BLaER1 (cell line): Measurements from ENCODE around the gene VWDE.
"Not testable (repeated sequence)": the region's sequence is repeated elsewhere in the genome, so short reads cannot be mapped to it uniquely, and the experiment has no call there.

Experiments used
- H3K27ac ChIP-seq: shearing (Covaris generic); formaldehyde crosslinking; 2 replicates; pipeline ENCODE4 v1.8.1; 2022
- H3K27me3 ChIP-seq: shearing (Covaris generic); formaldehyde crosslinking; 2 replicates; pipeline ENCODE4 v1.8.1; 2022
- H3K36me3 ChIP-seq: shearing (Covaris generic); formaldehyde crosslinking; 2 replicates; pipeline ENCODE4 v1.8.1; 2022
- H3K4me1 ChIP-seq: shearing (Covaris generic); formaldehyde crosslinking; 2 replicates; pipeline ENCODE4 v1.8.1; 2022
- H3K4me2 ChIP-seq: shearing (Covaris generic); formaldehyde crosslinking; 2 replicates; pipeline ENCODE4 v1.8.1; 2022
- H3K4me3 ChIP-seq: shearing (Covaris generic); formaldehyde crosslinking; 2 replicates; pipeline ENCODE4 v1.8.1; 2022
- H3K9ac ChIP-seq: shearing (Covaris generic); formaldehyde crosslinking; 2 replicates; pipeline ENCODE4 v1.8.1; 2022
- H3K9me3 ChIP-seq: shearing (Covaris generic); formaldehyde crosslinking; 2 replicates; pipeline ENCODE4 v1.8.1; 2022
- H4K20me1 ChIP-seq: shearing (Covaris generic); formaldehyde crosslinking; 2 replicates; pipeline ENCODE4 v1.8.1; 2022
- Cebpa-rat ChIP-seq: shearing (Covaris generic); IDR thresholded peaks from 2 replicates; pipeline ENCODE4 v1.8.1; 2022

The VWDE gene

GRCh38 chr7:12425311-12425710 is 21.6 kb upstream of the VWDE start:
- no peaks in the 10 kb centered on the region for H3K36me3 ChIP-seq
- no peak overlapping the region for H3K4me3 ChIP-seq
- no peaks in the 10 kb centered on the region for H4K20me1 ChIP-seq
- H3K27ac ChIP-seq, result no peak overlapping the region
- TF ChIP-seq Cebpa-rat, result no peak
- no peaks in the 10 kb centered on the region for H3K27me3 ChIP-seq
- H3K9me3 ChIP-seq, result no peaks in the 10 kb centered on the region
- no peak overlapping the region for H3K9ac ChIP-seq
- H3K4me2 ChIP-seq, result no peak overlapping the region
- no peaks in the 10 kb centered on the region for H3K4me1 ChIP-seq

- Histone ChIP-seq H3K9ac (no peak overlapping the region), H3K4me2 (no peak overlapping the region), H3K27me3 (no peaks in the 10 kb centered on the region), H3K4me3 (no peak overlapping the region), H4K20me1 (no peaks in the 10 kb centered on the region), H3K27ac (no peak overlapping the region), H3K36me3 (no peaks in the 10 kb centered on the region), H3K4me1 (no peaks in the 10 kb centered on the region), H3K9me3 (no peaks in the 10 kb centered on the region)
- no peak for TF ChIP-seq Cebpa-rat
Observed at GRCh38 chr7:12423997-12424745, 20.5 kb upstream of the VWDE start.

- Histone ChIP-seq H3K27ac (no peak overlapping the region), H3K27me3 (no peaks in the 10 kb centered on the region), H3K4me2 (no peak overlapping the region), H3K36me3 (no peaks in the 10 kb centered on the region), H3K4me3 (no peak overlapping the region), H3K9ac (no peak overlapping the region), H3K4me1 (no peaks in the 10 kb centered on the region), H4K20me1 (no peaks in the 10 kb centered on the region), H3K9me3 (no peaks in the 10 kb centered on the region)
- TF ChIP-seq Cebpa-rat, result no peak
Observed at GRCh38 chr7:12423355-12423996, 19.8 kb upstream of the VWDE start.

GRCh38 chr7:12422554-12423320 is 19.1 kb upstream of the VWDE start:
- Histone ChIP-seq H3K4me3 (no peak overlapping the region), H3K4me2 (no peak overlapping the region), H3K4me1 (no peaks in the 10 kb centered on the region), H4K20me1 (no peaks in the 10 kb centered on the region), H3K36me3 (no peaks in the 10 kb centered on the region), H3K9me3 (no peaks in the 10 kb centered on the region), H3K9ac (no peak overlapping the region), H3K27me3 (no peaks in the 10 kb centered on the region), H3K27ac (no peak overlapping the region)
- TF ChIP-seq Cebpa-rat, result no peak

- TF ChIP-seq Cebpa-rat, result no peak
- Histone ChIP-seq H3K9me3 (no peaks in the 10 kb centered on the region), H3K4me3 (no peak overlapping the region), H3K27ac (no peak overlapping the region), H3K27me3 (no peaks in the 10 kb centered on the region), H3K9ac (no peak overlapping the region), H3K4me2 (no peak overlapping the region), H3K36me3 (no peaks in the 10 kb centered on the region), H3K4me1 (no peaks in the 10 kb centered on the region), H4K20me1 (no peaks in the 10 kb centered on the region)
Observed at GRCh38 chr7:12418452-12418851, 14.8 kb upstream of the VWDE start.

GRCh38 chr7:12415072-12415471 is 11.4 kb upstream of the VWDE start:
- no peak overlapping the region for H3K9ac ChIP-seq
- H3K4me2 ChIP-seq, result no peak overlapping the region
- no peaks in the 10 kb centered on the region for H3K4me1 ChIP-seq
- H4K20me1 ChIP-seq, result no peaks in the 10 kb centered on the region
- no peaks in the 10 kb centered on the region for H3K27me3 ChIP-seq
- H3K36me3 ChIP-seq, result no peaks in the 10 kb centered on the region
- H3K4me3 ChIP-seq, result no peak overlapping the region
- TF ChIP-seq Cebpa-rat, result no peak
- no peaks in the 10 kb centered on the region for H3K9me3 ChIP-seq
- no peak overlapping the region for H3K27ac ChIP-seq

GRCh38 chr7:12412407-12412806 is 8.7 kb upstream of the VWDE start:
- no peak overlapping the region for H3K4me2 ChIP-seq

GRCh38 chr7:12410523-12410922 is 6.9 kb upstream of the VWDE start:
- TF ChIP-seq Cebpa-rat, result no peak
- no peaks in the 10 kb centered on the region for H3K9me3 ChIP-seq
- no peaks in the 10 kb centered on the region for H4K20me1 ChIP-seq
- H3K9ac ChIP-seq, result no peak overlapping the region
- H3K4me3 ChIP-seq, result no peak overlapping the region
- H3K36me3 ChIP-seq, result no peaks in the 10 kb centered on the region
- H3K4me2 ChIP-seq, result no peak overlapping the region
- H3K27me3 ChIP-seq, result no peaks in the 10 kb centered on the region
- H3K4me1 ChIP-seq, result no peaks in the 10 kb centered on the region
- H3K27ac ChIP-seq, result no peak overlapping the region

More at GRCh38 chr7:12412407-12412806, 8.7 kb upstream of the VWDE start:
- Histone ChIP-seq H3K27me3 (no peaks in the 10 kb centered on the region), H3K4me3 (no peak overlapping the region), H3K9ac (no peak overlapping the region), H3K27ac (no peak overlapping the region), H4K20me1 (no peaks in the 10 kb centered on the region), H3K36me3 (no peaks in the 10 kb centered on the region), H3K4me1 (no peaks in the 10 kb centered on the region), H3K9me3 (no peaks in the 10 kb centered on the region)
- TF ChIP-seq Cebpa-rat, result no peak

GRCh38 chr7:12409097-12409711 is 5.5 kb upstream of the VWDE start:
- no peak overlapping the region for H3K4me2 ChIP-seq
- no peak overlapping the region for H3K27ac ChIP-seq
- no peak overlapping the region for H3K9ac ChIP-seq
- no peaks in the 10 kb centered on the region for H3K4me1 ChIP-seq
- H3K9me3 ChIP-seq, result no peaks in the 10 kb centered on the region
- H3K36me3 ChIP-seq, result no peaks in the 10 kb centered on the region
- H3K4me3 ChIP-seq, result no peak overlapping the region
- H3K27me3 ChIP-seq, result no peaks in the 10 kb centered on the region
- TF ChIP-seq Cebpa-rat, result no peak
- no peaks in the 10 kb centered on the region for H4K20me1 ChIP-seq

- not testable (repeated sequence) for H4K20me1 ChIP-seq, H3K27me3 ChIP-seq, H3K36me3 ChIP-seq
Observed at GRCh38 chr7:12407652-12408051, 4.0 kb upstream of the VWDE start.

More at GRCh38 chr7:12407652-12408051, 4.0 kb upstream of the VWDE start:
- H3K27ac ChIP-seq, H3K4me3 ChIP-seq, H3K9me3 ChIP-seq, H3K9ac ChIP-seq, H3K4me2 ChIP-seq, H3K4me1 ChIP-seq: not testable (repeated sequence)
